ENCODE results near the gene WWTR1.

Gene WWTR1

GRCh38 chr3:149678351-149678950, 20.6 kb upstream of the WWTR1 start:
- no peaks in the 10 kb centered on the region for H3K9me2 ChIP-seq (ENCODE audit: low read depth, low read length)
- no peaks in the 10 kb centered on the region for H3K79me2 ChIP-seq (ENCODE audit: insufficient read depth, low read length)
- H3K9ac ChIP-seq (ENCODE audit: low read length): no peak overlapping the region
- no peak overlapping the region for H2AFZ ChIP-seq (ENCODE audit: low read length)
- no peaks in the 10 kb centered on the region for H3K27me3 ChIP-seq (ENCODE audit: insufficient read depth, low read length)
- H3K4me1 ChIP-seq (ENCODE audit: insufficient read depth, low read length, severe bottlenecking): no peaks in the 10 kb centered on the region
- TF ChIP-seq, protein P1, sequence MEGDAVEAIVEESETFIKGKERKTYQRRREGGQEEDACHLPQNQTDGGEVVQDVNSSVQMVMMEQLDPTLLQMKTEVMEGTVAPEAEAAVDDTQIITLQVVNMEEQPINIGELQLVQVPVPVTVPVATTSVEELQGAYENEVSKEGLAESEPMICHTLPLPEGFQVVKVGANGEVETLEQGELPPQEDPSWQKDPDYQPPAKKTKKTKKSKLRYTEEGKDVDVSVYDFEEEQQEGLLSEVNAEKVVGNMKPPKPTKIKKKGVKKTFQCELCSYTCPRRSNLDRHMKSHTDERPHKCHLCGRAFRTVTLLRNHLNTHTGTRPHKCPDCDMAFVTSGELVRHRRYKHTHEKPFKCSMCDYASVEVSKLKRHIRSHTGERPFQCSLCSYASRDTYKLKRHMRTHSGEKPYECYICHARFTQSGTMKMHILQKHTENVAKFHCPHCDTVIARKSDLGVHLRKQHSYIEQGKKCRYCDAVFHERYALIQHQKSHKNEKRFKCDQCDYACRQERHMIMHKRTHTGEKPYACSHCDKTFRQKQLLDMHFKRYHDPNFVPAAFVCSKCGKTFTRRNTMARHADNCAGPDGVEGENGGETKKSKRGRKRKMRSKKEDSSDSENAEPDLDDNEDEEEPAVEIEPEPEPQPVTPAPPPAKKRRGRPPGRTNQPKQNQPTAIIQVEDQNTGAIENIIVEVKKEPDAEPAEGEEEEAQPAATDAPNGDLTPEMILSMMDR (IDR thresholded peaks at IDR 0.05; ENCODE audit: low read length): no peak
- TF ChIP-seq EZH2 (IDR thresholded peaks at IDR 0.05; ENCODE audit: borderline replicate concordance, low read length): no peak
- H3K9me3 ChIP-seq (ENCODE audit: low read length): no peaks in the 10 kb centered on the region
- no peaks in the 10 kb centered on the region for H3K36me3 ChIP-seq (ENCODE audit: insufficient read depth, low read length)
- no peak overlapping the region for H3K27ac ChIP-seq (ENCODE audit: low read depth, low read length, poor library complexity, severe bottlenecking)
- no peaks in the 10 kb centered on the region for H3F3A ChIP-seq (ENCODE audit: insufficient read depth, low read length)
- no peak overlapping the region for H3K4me3 ChIP-seq (ENCODE audit: low read depth, low read length, poor library complexity, severe bottlenecking)
- no peak overlapping the region for H3K4me2 ChIP-seq (ENCODE audit: low read length)
- H4K20me1 ChIP-seq (ENCODE audit: insufficient read depth, low read length): no peaks in the 10 kb centered on the region

GRCh38 chr3:149673393-149673792, 15.6 kb upstream of the WWTR1 start:
- TF ChIP-seq, protein P1 (IDR thresholded peaks at IDR 0.05; ENCODE audit: low read length): no peak
- TF ChIP-seq EZH2 (IDR thresholded peaks at IDR 0.05; ENCODE audit: borderline replicate concordance, low read length): no peak
- no peak overlapping the region for H3K4me3 ChIP-seq (ENCODE audit: low read depth, low read length, poor library complexity, severe bottlenecking)
- H3K36me3 ChIP-seq (ENCODE audit: insufficient read depth, low read length): no peaks in the 10 kb centered on the region
- no peaks in the 10 kb centered on the region for H3K79me2 ChIP-seq (ENCODE audit: insufficient read depth, low read length)
- no peak overlapping the region for H3K27ac ChIP-seq (ENCODE audit: low read depth, low read length, poor library complexity, severe bottlenecking)
- no peak overlapping the region for H2AFZ ChIP-seq (ENCODE audit: low read length)
- H3F3A ChIP-seq (ENCODE audit: insufficient read depth, low read length): no peaks in the 10 kb centered on the region
- no peak overlapping the region for H3K9ac ChIP-seq (ENCODE audit: low read length)
- H4K20me1 ChIP-seq (ENCODE audit: insufficient read depth, low read length): no peaks in the 10 kb centered on the region
- H3K9me2 ChIP-seq (ENCODE audit: low read depth, low read length): no peaks in the 10 kb centered on the region
- no peaks in the 10 kb centered on the region for H3K4me1 ChIP-seq (ENCODE audit: insufficient read depth, low read length, severe bottlenecking)
- no peak overlapping the region for H3K4me2 ChIP-seq (ENCODE audit: low read length)
- no peaks in the 10 kb centered on the region for H3K9me3 ChIP-seq (ENCODE audit: low read length)
- H3K27me3 ChIP-seq (ENCODE audit: insufficient read depth, low read length): no peaks in the 10 kb centered on the region

GRCh38 chr3:149670742-149671492, 13.1 kb upstream of the WWTR1 start:
- no peak for TF ChIP-seq EZH2 (IDR thresholded peaks at IDR 0.05; ENCODE audit: borderline replicate concordance, low read length)
- TF ChIP-seq, protein P1 (IDR thresholded peaks at IDR 0.05; ENCODE audit: low read length): no peak
- no peaks in the 10 kb centered on the region for H3K27me3 ChIP-seq (ENCODE audit: insufficient read depth, low read length)
- no peak overlapping the region for H3K4me3 ChIP-seq (ENCODE audit: low read depth, low read length, poor library complexity, severe bottlenecking)
- no peaks in the 10 kb centered on the region for H3F3A ChIP-seq (ENCODE audit: insufficient read depth, low read length)
- no peaks in the 10 kb centered on the region for H3K9me2 ChIP-seq (ENCODE audit: low read depth, low read length)
- no peaks in the 10 kb centered on the region for H3K4me1 ChIP-seq (ENCODE audit: insufficient read depth, low read length, severe bottlenecking)
- no peaks in the 10 kb centered on the region for H4K20me1 ChIP-seq (ENCODE audit: insufficient read depth, low read length)
- H3K4me2 ChIP-seq (ENCODE audit: low read length): no peak overlapping the region
- H3K27ac ChIP-seq (ENCODE audit: low read depth, low read length, poor library complexity, severe bottlenecking): no peak overlapping the region
- no peaks in the 10 kb centered on the region for H3K9me3 ChIP-seq (ENCODE audit: low read length)
- no peak overlapping the region for H2AFZ ChIP-seq (ENCODE audit: low read length)
- no peaks in the 10 kb centered on the region for H3K36me3 ChIP-seq (ENCODE audit: insufficient read depth, low read length)
- no peaks in the 10 kb centered on the region for H3K79me2 ChIP-seq (ENCODE audit: insufficient read depth, low read length)
- no peak overlapping the region for H3K9ac ChIP-seq (ENCODE audit: low read length)

All from OCI-LY1 (cell line).